GM23248 (cell line): ENCODE results near the gene MACROD2.

Experiments
- EZH2 ChIP-seq: fragments of 200-600 bp; sonication (generic); IDR thresholded peaks from 2 replicates; pipeline ENCODE4 v1.6.1; 2018; ENCODE audit warnings: antibody characterized with exemption, mild to moderate bottlenecking; ENCODE audit not compliant: insufficient read depth, poor library complexity, severe bottlenecking
- EZH2phosphoT487 ChIP-seq: fragments of 200-600 bp; sonication (generic); IDR thresholded peaks from 2 replicates; pipeline ENCODE4 v1.6.1; 2018; ENCODE audit warnings: antibody characterized with exemption, moderate library complexity, mild to moderate bottlenecking, low read depth; ENCODE audit not compliant: insufficient read depth

- TF ChIP-seq EZH2phosphoT487 (no peak), EZH2 (no peak)
Measured at GRCh38 chr20:14374196-14374595, 378.9 kb downstream of the MACROD2 start.
